ENCODE results near the gene RTN4R. TPM values are rescaled to one million over a fixed set of nuclear protein-coding genes. Genes with fewer than 3 reads are reported as not detected.
A peak's percentile ranks its signal among the peaks of the same experiment; 100 is the strongest.

Gene RTN4R
- polyA plus RNA-seq, 1 of the 3 experiments (the other 2 are of a cell fraction): 0.23 TPM

- TF ChIP-seq CTCF (IDR thresholded peaks at IDR 0.05) (no peak), SMC3 (IDR thresholded peaks at IDR 0.05; ENCODE audit: low read depth, low read length) (no peak), POLR2AphosphoS5 (IDR thresholded peaks at IDR 0.05; ENCODE audit: low read depth, low read length) (no peak), TEAD4 (IDR thresholded peaks at IDR 0.05; ENCODE audit: borderline replicate concordance, insufficient read depth) (no peak), SIN3A (IDR thresholded peaks at IDR 0.05; ENCODE audit: borderline replicate concordance, low read depth, low read length) (no peak), EP300 (IDR thresholded peaks at IDR 0.05; ENCODE audit: borderline replicate concordance in 1 of 2, low read depth in 1 of 2, low read length in 1 of 2) (no peak), MEF2A (IDR thresholded peaks at IDR 0.05; ENCODE audit: borderline replicate concordance, low read depth) (no peak), TAF1 (IDR thresholded peaks at IDR 0.05; ENCODE audit: borderline replicate concordance, low read depth, low read length) (no peak), MXI1 (IDR thresholded peaks at IDR 0.05; ENCODE audit: low read depth, low read length) (no peak)
Measured at GRCh38 chr22:20244250-20244648, 23.9 kb downstream of the RTN4R start (continued).

GRCh38 chr22:20243537-20244249 is 24.4 kb downstream of the RTN4R start:
- Histone ChIP-seq H3K9me2 (no peaks in the 10 kb centered on the region), H3K27ac (ENCODE audit: low read depth in 2 of 2, low read length in 1 of 2) (no peak overlapping the region; a peak in 1 of 4 replicates), H3K79me2 (ENCODE audit: insufficient read depth) (no peaks in the 10 kb centered on the region), H3K4me2 (peak overlapping the region; percentile 33; the same call in 1 of the 2 replicates), H3K4me3 (ENCODE audit: low read depth in 2 of 2, low read length in 1 of 2) (no peak overlapping the region), H3K9me3 (no peaks in the 10 kb centered on the region), H2AFZ (ENCODE audit: low read depth) (peak overlapping the region; percentile 70; the same call in 1 of the 2 replicates), H3K4me1 (ENCODE audit: control insufficient read depth in 1 of 2, insufficient read depth in 2 of 2, low read depth in 1 of 2, low read length in 1 of 2) (peaks cover 0 to 64% of the 10 kb centered on the region in 2 experiments; a peak in 1 of 4 replicates), H4K20me1 (ENCODE audit: insufficient read depth) (no peaks in the 10 kb centered on the region), H3F3A (replicated peaks; ENCODE audit: insufficient read depth) (no peaks in the 10 kb centered on the region), H3K27me3 (ENCODE audit: insufficient read depth) (no peaks in the 10 kb centered on the region), H3K36me3 (replicated peaks in 1 of 2; ENCODE audit: control insufficient read depth in 1 of 2, insufficient read depth in 2 of 2, low read length in 1 of 2) (no peaks in the 10 kb centered on the region), H3K9ac (no peak overlapping the region)
- WGBS (ENCODE audit: low lambda C conversion rate): 69% methylated on average over 7 of the region's 16 CpGs
- TF ChIP-seq TCF12 (IDR thresholded peaks at IDR 0.05) (no peak), NRF1 (IDR thresholded peaks at IDR 0.05; ENCODE audit: low read depth, low read length) (no peak), RXRA (IDR thresholded peaks at IDR 0.05; ENCODE audit: borderline replicate concordance, low read depth) (no peak), FOXM1 (IDR thresholded peaks at IDR 0.05; ENCODE audit: low read depth) (no peak), CTCF (IDR thresholded peaks at IDR 0.05) (no peak)
- POLR2A ChIA-PET: no interaction called here
- CTCF ChIA-PET: interaction anchor here (1.2 to 1.3 kb wide), 3 partner anchors 15 to 87 kb away, joined by 3 to 4 read pairs (median 3); no protein-coding TSS in a partner anchor
- DNase-seq: peak; percentile 69
